MG63 (cell line): ENCODE results near the gene HS3ST3A1. TPM values are rescaled to one million over a fixed set of nuclear protein-coding genes. Genes with fewer than 3 reads are reported as not detected.

Source experiments
- DNase-seq: peaks from one replicate; pipeline ENCODE4 v3.0.0-alpha.2; 2020
- H3K27me3 ChIP-seq: fragments of 250-450 bp; sonication (Bioruptor Pico); 2 replicates; pipeline ENCODE4 v1.5.1; 2020; ENCODE audit warnings: mild to moderate bottlenecking, moderate library complexity
- H3K36me3 ChIP-seq: fragments of 250-450 bp; sonication (Bioruptor Pico); 2 replicates; pipeline ENCODE4 v1.5.1; 2020; ENCODE audit warnings: mild to moderate bottlenecking, moderate library complexity
- H3K4me3 ChIP-seq: fragments of 250-450 bp; sonication (Bioruptor Pico); 2 replicates; pipeline ENCODE4 v1.5.1; 2020; ENCODE audit warnings: mild to moderate bottlenecking, moderate library complexity
- H3K9me3 ChIP-seq: fragments of 250-450 bp; sonication (Bioruptor Pico); 2 replicates; pipeline ENCODE4 v1.5.1; 2020; ENCODE audit warnings: mild to moderate bottlenecking, moderate library complexity
- total RNA-seq: library from RNA; depleted of rRNA; stranded (reverse); fragments of >200 nt; shearing (Covaris generic); gene quantifications from 2 replicates; pipeline ENCODE4 v1.2.3, GENCODE V29; 2014; ENCODE audit warnings: low replicate concordance

The HS3ST3A1 gene
- total RNA-seq, 1 experiment from 2014 or later = 3.0 TPM

GRCh38 chr17:13495423-13495822, 106.3 kb downstream of the HS3ST3A1 start:
- H3K27me3 ChIP-seq = no peaks in the 10 kb centered on the region
- no peak for DNase-seq
- no peaks in the 10 kb centered on the region for H3K9me3 ChIP-seq
- no peaks in the 10 kb centered on the region for H3K36me3 ChIP-seq
- H3K4me3 ChIP-seq = no peak overlapping the region

- no peaks in the 10 kb centered on the region for H3K27me3 ChIP-seq
- H3K9me3 ChIP-seq = no peaks in the 10 kb centered on the region
- no peak overlapping the region for H3K4me3 ChIP-seq
- no peak for DNase-seq
- H3K36me3 ChIP-seq = no peaks in the 10 kb centered on the region
Measured at GRCh38 chr17:13492737-13493122, 109.0 kb downstream of the HS3ST3A1 start.

- DNase-seq = no peak
- Histone ChIP-seq H3K4me3 (no peak overlapping the region), H3K9me3 (no peaks in the 10 kb centered on the region), H3K36me3 (no peaks in the 10 kb centered on the region), H3K27me3 (no peaks in the 10 kb centered on the region)
Measured at GRCh38 chr17:13491916-13492736, 109.6 kb downstream of the HS3ST3A1 start.

- H3K9me3 ChIP-seq = no peaks in the 10 kb centered on the region
- no peaks in the 10 kb centered on the region for H3K36me3 ChIP-seq
- no peaks in the 10 kb centered on the region for H3K27me3 ChIP-seq
- DNase-seq = no peak
- no peak overlapping the region for H3K4me3 ChIP-seq
Measured at GRCh38 chr17:13491491-13491890, 110.2 kb downstream of the HS3ST3A1 start.

GRCh38 chr17:13490906-13491482, 110.7 kb downstream of the HS3ST3A1 start:
- DNase-seq = no peak
- Histone ChIP-seq H3K27me3 (no peaks in the 10 kb centered on the region), H3K36me3 (no peaks in the 10 kb centered on the region), H3K4me3 (no peak overlapping the region), H3K9me3 (no peaks in the 10 kb centered on the region)

GRCh38 chr17:13490427-13490826, 111.3 kb downstream of the HS3ST3A1 start:
- no peak overlapping the region for H3K4me3 ChIP-seq
- DNase-seq = no peak
- no peaks in the 10 kb centered on the region for H3K27me3 ChIP-seq
- no peaks in the 10 kb centered on the region for H3K9me3 ChIP-seq
- H3K36me3 ChIP-seq = no peaks in the 10 kb centered on the region

- H3K9me3 ChIP-seq = no peaks in the 10 kb centered on the region
- H3K36me3 ChIP-seq = no peaks in the 10 kb centered on the region
- no peaks in the 10 kb centered on the region for H3K27me3 ChIP-seq
- no peak overlapping the region for H3K4me3 ChIP-seq
- DNase-seq = no peak
Measured at GRCh38 chr17:13485327-13485726, 116.4 kb downstream of the HS3ST3A1 start.

GRCh38 chr17:13484020-13484419, 117.7 kb downstream of the HS3ST3A1 start:
- no peaks in the 10 kb centered on the region for H3K9me3 ChIP-seq
- no peaks in the 10 kb centered on the region for H3K36me3 ChIP-seq
- no peak overlapping the region for H3K4me3 ChIP-seq
- H3K27me3 ChIP-seq = no peaks in the 10 kb centered on the region
- no peak for DNase-seq

- Histone ChIP-seq H3K36me3 (no peaks in the 10 kb centered on the region), H3K4me3 (no peak overlapping the region), H3K9me3 (no peaks in the 10 kb centered on the region), H3K27me3 (no peaks in the 10 kb centered on the region)
- no peak for DNase-seq
Measured at GRCh38 chr17:13480877-13481276, 120.9 kb downstream of the HS3ST3A1 start.

- DNase-seq = no peak
- Histone ChIP-seq H3K9me3 (no peaks in the 10 kb centered on the region), H3K27me3 (no peaks in the 10 kb centered on the region), H3K4me3 (no peak overlapping the region), H3K36me3 (no peaks in the 10 kb centered on the region)
Measured at GRCh38 chr17:13478326-13478830, 123.4 kb downstream of the HS3ST3A1 start.

GRCh38 chr17:13477180-13477611, 124.5 kb downstream of the HS3ST3A1 start:
- DNase-seq = no peak
- no peaks in the 10 kb centered on the region for H3K9me3 ChIP-seq
- no peaks in the 10 kb centered on the region for H3K36me3 ChIP-seq
- H3K4me3 ChIP-seq = no peak overlapping the region
- H3K27me3 ChIP-seq = no peaks in the 10 kb centered on the region

GRCh38 chr17:13476720-13477119, 125.0 kb downstream of the HS3ST3A1 start:
- Histone ChIP-seq H3K4me3 (no peak overlapping the region), H3K27me3 (no peaks in the 10 kb centered on the region), H3K36me3 (no peaks in the 10 kb centered on the region), H3K9me3 (no peaks in the 10 kb centered on the region)
- DNase-seq = no peak

- Histone ChIP-seq H3K4me3 (no peak overlapping the region), H3K9me3 (no peaks in the 10 kb centered on the region), H3K27me3 (no peaks in the 10 kb centered on the region), H3K36me3 (no peaks in the 10 kb centered on the region)
- no peak for DNase-seq
Measured at GRCh38 chr17:13475574-13476223, 126.0 kb downstream of the HS3ST3A1 start.

GRCh38 chr17:13474073-13474800, 127.5 kb downstream of the HS3ST3A1 start:
- Histone ChIP-seq H3K9me3 (no peaks in the 10 kb centered on the region), H3K36me3 (no peaks in the 10 kb centered on the region), H3K4me3 (no peak overlapping the region), H3K27me3 (no peaks in the 10 kb centered on the region)
- DNase-seq = no peak

GRCh38 chr17:13465678-13466077, 136.1 kb downstream of the HS3ST3A1 start:
- Histone ChIP-seq H3K4me3 (no peak overlapping the region), H3K36me3 (no peaks in the 10 kb centered on the region)
- no peak for DNase-seq

GRCh38 chr17:13462673-13463124, 139.0 kb downstream of the HS3ST3A1 start:
- Histone ChIP-seq H3K9me3 (no peaks in the 10 kb centered on the region), H3K4me3 (no peak overlapping the region), H3K27me3 (no peaks in the 10 kb centered on the region), H3K36me3 (no peaks in the 10 kb centered on the region)
- no peak for DNase-seq

More at GRCh38 chr17:13465678-13466077, 136.1 kb downstream of the HS3ST3A1 start:
- H3K9me3 ChIP-seq = no peaks in the 10 kb centered on the region
- no peaks in the 10 kb centered on the region for H3K27me3 ChIP-seq

- H3K4me3 ChIP-seq = no peak overlapping the region
- no peaks in the 10 kb centered on the region for H3K36me3 ChIP-seq
- no peaks in the 10 kb centered on the region for H3K27me3 ChIP-seq
- peak; percentile 2 for DNase-seq
- no peaks in the 10 kb centered on the region for H3K9me3 ChIP-seq
Measured at GRCh38 chr17:13462146-13462545, 139.6 kb downstream of the HS3ST3A1 start.
